Right forelimb (tissue), 1 donor: ENCODE measurements around the gene SMAD6.
A peak's percentile ranks its signal among the peaks of the same experiment; 100 is the strongest.
"Not testable (repeated sequence)": the region's sequence is repeated elsewhere in the genome, so short reads cannot be mapped to it uniquely, and the experiment has no call there.

Experiments used
- DNase-seq: peaks from one replicate; pipeline ENCODE4 v3.0.0-alpha.2; 2018

Gene SMAD6

GRCh38 chr15:66677336-66677735 lies 24.7 kb upstream of the SMAD6 start:
- DNase-seq: no peak

GRCh38 chr15:66679061-66679656 lies 22.9 kb upstream of the SMAD6 start:
- DNase-seq: no peak

- DNase-seq: no peak
Observed at GRCh38 chr15:66679657-66680108, 22.4 kb upstream of the SMAD6 start.

GRCh38 chr15:66680502-66680901 lies 21.5 kb upstream of the SMAD6 start:
- no peak for DNase-seq

GRCh38 chr15:66681395-66681794 lies 20.6 kb upstream of the SMAD6 start:
- DNase-seq: no peak

GRCh38 chr15:66682246-66682645 lies 19.8 kb upstream of the SMAD6 start:
- DNase-seq: no peak

- no peak for DNase-seq
Observed at GRCh38 chr15:66682865-66683264, 19.2 kb upstream of the SMAD6 start.

GRCh38 chr15:66684136-66684681 lies 17.8 kb upstream of the SMAD6 start:
- DNase-seq: no peak

GRCh38 chr15:66685638-66686150 lies 16.3 kb upstream of the SMAD6 start:
- DNase-seq: no peak

GRCh38 chr15:66690912-66691311 lies 11.1 kb upstream of the SMAD6 start:
- DNase-seq: not testable (repeated sequence)

GRCh38 chr15:66691727-66692126 lies 10.3 kb upstream of the SMAD6 start:
- no peak for DNase-seq

- DNase-seq: no peak
Observed at GRCh38 chr15:66692391-66692790, 9.6 kb upstream of the SMAD6 start.

- DNase-seq: no peak
Observed at GRCh38 chr15:66692808-66693596, 9.0 kb upstream of the SMAD6 start.

- DNase-seq: no peak
Observed at GRCh38 chr15:66696770-66697169, 5.3 kb upstream of the SMAD6 start.

GRCh38 chr15:66698318-66698961 lies 3.6 kb upstream of the SMAD6 start:
- no peak for DNase-seq

- no peak for DNase-seq
Observed at GRCh38 chr15:66698971-66699370, 3.1 kb upstream of the SMAD6 start.

- DNase-seq: no peak
Observed at GRCh38 chr15:66700412-66700801, 1.6 kb upstream of the SMAD6 start.

GRCh38 chr15:66700802-66701421 lies 1.1 kb upstream of the SMAD6 start:
- DNase-seq: peak; percentile 98

GRCh38 chr15:66701422-66702034 lies 508 bp upstream of the SMAD6 start:
- DNase-seq: no peak

GRCh38 chr15:66702787-66703539 lies 927 bp downstream of the SMAD6 start:
- DNase-seq: no peak

- DNase-seq: peak; percentile 68
Observed at GRCh38 chr15:66703540-66703941, 1.5 kb downstream of the SMAD6 start.
